HEK293T (cell line): ENCODE measurements around the gene MT3.

ENCODE experiments used
- PKNOX1 ChIP-seq: fragments of 450-650 bp; IDR thresholded peaks from 2 replicates; pipeline ENCODE4 v1.6.1; 2016
- ZNF384 ChIP-seq: fragments of 450-650 bp; IDR thresholded peaks from 2 replicates; pipeline ENCODE4 v1.6.1; 2016

- TF ChIP-seq ZNF384 (no peak), PKNOX1 (no peak)
Observed at GRCh38 chr16:56547120-56547948, 42.0 kb upstream of the MT3 start.
